Colonic mucosa (tissue), 4 donors: ENCODE data around the gene PIK3AP1. TPM values are rescaled to one million over a fixed set of nuclear protein-coding genes. Genes with fewer than 3 reads are reported as not detected.

Experiments used
- DNase-seq: peaks from one replicate; pipeline ENCODE4 v3.0.0-alpha.2; 2020
- H3K27ac ChIP-seq: fragments of 200-600 bp; one replicate; pipeline ENCODE4 v1.8.0; 2021
- H3K27me3 ChIP-seq: fragments of 200-600 bp; one replicate; pipeline ENCODE4 v1.8.0; 2021
- H3K36me3 ChIP-seq: fragments of 200-600 bp; one replicate; pipeline ENCODE4 v1.8.0; 2021
- H3K4me1 ChIP-seq: fragments of 200-600 bp; one replicate; pipeline ENCODE4 v1.8.0; 2021; ENCODE audit warnings: mild to moderate bottlenecking
- H3K4me3 ChIP-seq: fragments of 200-600 bp; one replicate; pipeline ENCODE4 v1.8.0; 2021
- H3K9ac ChIP-seq, 2 donors: one replicate each; pipeline ENCODE4 v1.7.0; 2013; ENCODE audit warnings: control low read depth in 2 of 2, low read depth in 2 of 2, low read length in 2 of 2
- H3K9me3 ChIP-seq: fragments of 200-600 bp; one replicate; pipeline ENCODE4 v1.8.0; 2021
- CTCF ChIP-seq: fragments of 200-600 bp; IDR thresholded peaks from one replicate; pipeline ENCODE4 v1.8.0; 2022; ENCODE audit warnings: antibody characterized with exemption, mild to moderate bottlenecking
- intact Hi-C: fragments of 100-400 bp; cut with DNase I; formaldehyde crosslinking; loops from one replicate; pipeline ENCODE4 v1.14.1; 2022
- total RNA-seq, 2 donors: library from RNA; stranded (reverse); fragmentation: NEBNext Ultra II Directional in 1 of 2; extraction: Animal tissue kit (Norgen Biotek cat#: 25700) in 1 of 2; gene quantifications; one replicate each; pipeline ENCODE4 v1.2.1, GENCODE V29; 2021
- donor health status: healthy.
- donor health status: DM: no; HTN: no; CAD: no.
- donor health status: DM: no; HTN: no; CAD: no.

Gene PIK3AP1
- total RNA-seq, 2 donors from 2014 or later, result 10.9 to 12.4 TPM

- H3K27me3 ChIP-seq, result no peaks in the 10 kb centered on the region
- H3K4me1 ChIP-seq, result no peaks in the 10 kb centered on the region
- TF ChIP-seq CTCF, result no peak
- no peak overlapping the region for H3K27ac ChIP-seq
- H3K36me3 ChIP-seq, result no peaks in the 10 kb centered on the region
- H3K9ac ChIP-seq, result peak overlapping the region in 1 of 2 donors; percentile 32
- intact Hi-C loops, result no loop called here
- DNase-seq, result peak; percentile 34
- H3K9me3 ChIP-seq, result no peaks in the 10 kb centered on the region
- H3K4me3 ChIP-seq, result no peak overlapping the region
These were observed 100.2 kb downstream of the PIK3AP1 start for GRCh38 chr10:96619796-96620773.

- no peak for DNase-seq
- intact Hi-C loops, result no loop called here
- TF ChIP-seq CTCF, result no peak
These were observed 101.2 kb downstream of the PIK3AP1 start for GRCh38 chr10:96619120-96619519.

GRCh38 chr10:96618653-96619052, 101.7 kb downstream of the PIK3AP1 start:
- Histone ChIP-seq H3K4me3 (no peak overlapping the region), H3K9ac (peak overlapping the region in 1 of 2 donors; percentile 13), H3K4me1 (peaks cover 2% of the 10 kb centered on the region), H3K36me3 (no peaks in the 10 kb centered on the region), H3K9me3 (no peaks in the 10 kb centered on the region), H3K27ac (no peak overlapping the region), H3K27me3 (no peaks in the 10 kb centered on the region)
- peak; percentile 57 for DNase-seq
- TF ChIP-seq CTCF, result no peak
- intact Hi-C loops, result no loop called here

More at GRCh38 chr10:96619120-96619519, 101.2 kb downstream of the PIK3AP1 start:
- Histone ChIP-seq H3K9ac (peak overlapping the region in 1 of 2 donors; percentile 13), H3K27ac (no peak overlapping the region), H3K4me1 (no peaks in the 10 kb centered on the region), H3K27me3 (no peaks in the 10 kb centered on the region), H3K9me3 (no peaks in the 10 kb centered on the region), H3K36me3 (no peaks in the 10 kb centered on the region), H3K4me3 (no peak overlapping the region)

- Histone ChIP-seq H3K27me3 (no peaks in the 10 kb centered on the region), H3K9ac (no peak overlapping the region), H3K27ac (no peak overlapping the region), H3K4me1 (peaks cover 11% of the 10 kb centered on the region), H3K4me3 (no peak overlapping the region), H3K36me3 (no peaks in the 10 kb centered on the region), H3K9me3 (no peaks in the 10 kb centered on the region)
- intact Hi-C loops, result no loop called here
- DNase-seq, result no peak
- TF ChIP-seq CTCF, result no peak
These were observed 103.4 kb downstream of the PIK3AP1 start for GRCh38 chr10:96616961-96617360.

- Histone ChIP-seq H3K4me1 (peaks cover 17% of the 10 kb centered on the region), H3K4me3 (no peak overlapping the region), H3K27ac (peak overlapping the region; percentile 42), H3K27me3 (no peaks in the 10 kb centered on the region), H3K36me3 (no peaks in the 10 kb centered on the region), H3K9ac (no peak overlapping the region), H3K9me3 (no peaks in the 10 kb centered on the region)
- TF ChIP-seq CTCF, result no peak
- intact Hi-C loops, result no loop called here
- DNase-seq, result peak; percentile 76
These were observed 105.8 kb downstream of the PIK3AP1 start for GRCh38 chr10:96614515-96614914.
